A549 (cell line): Measurements from ENCODE around the gene PLXNB3. TPM values are rescaled to one million over a fixed set of nuclear protein-coding genes. Genes with fewer than 3 reads are reported as not detected.

Experiments used
- ATAC-seq, 2 experiments: fragments of 200-7000 bp in 1 of 2; fragments of >200 bp in 1 of 2; cut with Nextera tagmentation in 1 of 2; cut with Tn5 transposase in 1 of 2; 3 replicates each; pipeline versions ENCODE4 v1.8.0 to v1.9.1; 2018 to 2020; ENCODE audit warnings: mild to moderate bottlenecking in 1 of 2, moderate library complexity in 1 of 2
- CTCF ChIA-PET: fragments of 300-600 bp; sonication (Branson Sonifier 250); formaldehyde crosslinking; extraction: SDS; loops from one replicate; lab custom pipeline; 2021; ENCODE audit warnings: antibody characterized with exemption, inconsistent platforms; lab: Yijun Ruan, JAX
- POLR2A ChIA-PET: fragments of 350-600 bp; formaldehyde crosslinking; extraction: SDS; loops from one replicate; lab custom pipeline; 2021; ENCODE audit warnings: antibody characterized with exemption, inconsistent platforms; lab: Yijun Ruan, JAX
- DNase-seq, 2 experiments: peaks; one replicate each; pipeline versions ENCODE4 v3.0.0 to v3.0.0-alpha.2; 2011 to 2016; ENCODE audit warnings: low read depth in 1 of 2, low spot score in 1 of 2
- FAIRE-seq: peaks from 2 replicates; lab custom pipeline; 2011; peaks lifted over from hg19 to GRCh38; lab: Jason Lieb, UNC
- H3K27ac ChIP-seq, 2 experiments: fragments of >200 bp; sonication (Bioruptor Twin); formaldehyde crosslinking; 3 replicates each; pipeline ENCODE4 v1.5.1; 2016 to 2017
- H3K4me1 ChIP-seq: fragments of >200 bp; sonication (Bioruptor Twin); formaldehyde crosslinking; 3 replicates; pipeline ENCODE4 v1.6.1; 2016
- H3K4me2 ChIP-seq: fragments of >200 bp; sonication (Bioruptor Twin); formaldehyde crosslinking; 3 replicates; pipeline ENCODE4 v1.6.1; 2016
- H3K4me3 ChIP-seq: fragments of >200 bp; sonication (Bioruptor Twin); formaldehyde crosslinking; 3 replicates; pipeline ENCODE4 v1.5.1; 2016
- H3K9me3 ChIP-seq: fragments of >200 bp; sonication (Bioruptor Twin); formaldehyde crosslinking; 3 replicates; pipeline ENCODE4 v1.6.1; 2016
- ATOH8 ChIP-seq: fragments of 250-450 bp; sonication (Bioruptor Pico); IDR thresholded peaks from 2 replicates; pipeline ENCODE4 v1.5.0; 2020; ENCODE audit warnings: low read depth, mild to moderate bottlenecking, moderate library complexity
- BHLHE40 ChIP-seq: IDR thresholded peaks from 2 replicates; pipeline ENCODE4 v1.6.1; 2012; ENCODE audit warnings: low read depth, low read length, inconsistent platforms
- CBX2 ChIP-seq: fragments of 200-600 bp; sonication (generic); IDR thresholded peaks from 2 replicates; pipeline ENCODE4 v1.6.1; 2016; ENCODE audit warnings: low read depth, mild to moderate bottlenecking, borderline replicate concordance
- CBX8 ChIP-seq: fragments of 200-600 bp; sonication (generic); IDR thresholded peaks from 2 replicates; pipeline ENCODE4 v1.6.1; 2016
- CEBPB ChIP-seq, 2 experiments: fragments of >200 bp in 1 of 2; sonication (Bioruptor Twin) in 1 of 2; formaldehyde crosslinking in 1 of 2; IDR thresholded peaks; 2 replicates each; pipeline ENCODE4 v1.6.1; 2012 to 2016
- CHD4 ChIP-seq: fragments of 200-600 bp; sonication (generic); IDR thresholded peaks from 2 replicates; pipeline ENCODE4 v1.6.1; 2016; ENCODE audit warnings: antibody characterized with exemption, mild to moderate bottlenecking, borderline replicate concordance
- EHMT2 ChIP-seq: fragments of 200-600 bp; sonication (generic); IDR thresholded peaks from 2 replicates; pipeline ENCODE4 v1.6.1; 2016; ENCODE audit warnings: antibody characterized with exemption, low read depth, mild to moderate bottlenecking, moderate library complexity
- ELK1 ChIP-seq: fragments of 150-350 bp; IDR thresholded peaks from 2 replicates; pipeline ENCODE4 v1.6.1; 2014; ENCODE audit warnings: low read depth, mild to moderate bottlenecking, low read length
- GATA3 ChIP-seq: IDR thresholded peaks from 2 replicates; pipeline ENCODE4 v1.6.1; 2012; ENCODE audit warnings: borderline replicate concordance
- HES2 ChIP-seq: fragments of >200 bp; sonication (Bioruptor Twin); formaldehyde crosslinking; IDR thresholded peaks from 2 replicates; pipeline ENCODE4 v1.6.1; 2016
- HEYL ChIP-seq: fragments of 250-450 bp; sonication (Bioruptor Pico); IDR thresholded peaks from 2 replicates; pipeline ENCODE4 v1.8.0; 2021; ENCODE audit warnings: mild to moderate bottlenecking, moderate library complexity
- HOXA7 ChIP-seq: fragments of 250-450 bp; sonication (Bioruptor Pico); IDR thresholded peaks from 2 replicates; pipeline ENCODE4 v1.5.0; 2020; ENCODE audit warnings: mild to moderate bottlenecking, moderate library complexity
- KDM1A ChIP-seq: fragments of 200-600 bp; sonication (generic); IDR thresholded peaks from 2 replicates; pipeline ENCODE4 v1.6.1; 2016; ENCODE audit warnings: low read depth, mild to moderate bottlenecking
- MAFK ChIP-seq: fragments of 450-650 bp; IDR thresholded peaks from 2 replicates; pipeline ENCODE4 v1.6.1; 2014; ENCODE audit not compliant: partially characterized antibody
- MAX ChIP-seq: IDR thresholded peaks from 2 replicates; pipeline ENCODE4 v1.6.1; 2012
- MYC ChIP-seq: IDR thresholded peaks from 2 replicates; pipeline ENCODE4 v1.6.1; 2012; ENCODE audit warnings: mild to moderate bottlenecking, inconsistent platforms, low read length, improper control_type of control experiment, borderline replicate concordance
- NR3C1 ChIP-seq: fragments of >200 bp; sonication (Bioruptor Twin); formaldehyde crosslinking; IDR thresholded peaks from 3 replicates; pipeline ENCODE4 v1.6.1; 2017
- POLR2A ChIP-seq: IDR thresholded peaks from 2 replicates; pipeline ENCODE4 v1.6.1; 2012; ENCODE audit warnings: mild to moderate bottlenecking, low read length
- POLR2AphosphoS2 ChIP-seq: conservative IDR thresholded peaks from 2 replicates; pipeline ENCODE4 v1.6.1; 2012; ENCODE audit warnings: low read length, improper control_type of control experiment, inconsistent platforms
- RCOR1 ChIP-seq: fragments of 150-350 bp; IDR thresholded peaks from 2 replicates; pipeline ENCODE4 v1.6.1; 2014; ENCODE audit warnings: antibody characterized with exemption, low read length, low read depth
- RFX5 ChIP-seq: fragments of 450-650 bp; IDR thresholded peaks from 2 replicates; pipeline ENCODE4 v1.7.1; 2014; ENCODE audit warnings: antibody characterized with exemption, mild to moderate bottlenecking, moderate library complexity
- SMC3 ChIP-seq: fragments of >200 bp; sonication (Bioruptor Twin); formaldehyde crosslinking; IDR thresholded peaks from 3 replicates; pipeline ENCODE4 v1.6.1; 2018; ENCODE audit warnings: inconsistent platforms
- SREBF2 ChIP-seq: fragments of 450-650 bp; IDR thresholded peaks from 2 replicates; pipeline ENCODE4 v1.6.1; 2014; ENCODE audit warnings: mild to moderate bottlenecking, moderate library complexity
- TFCP2L1 ChIP-seq: fragments of 250-450 bp; sonication (Bioruptor Pico); IDR thresholded peaks from 2 replicates; pipeline ENCODE4 v1.5.0; 2021; ENCODE audit warnings: mild to moderate bottlenecking
- ZC3H11A ChIP-seq: fragments of 450-650 bp; IDR thresholded peaks from 2 replicates; pipeline ENCODE4 v1.6.1; 2014; ENCODE audit warnings: antibody characterized with exemption, mild to moderate bottlenecking
- ZNF302 ChIP-seq: fragments of 250-450 bp; sonication (Bioruptor Pico); IDR thresholded peaks from 2 replicates; pipeline ENCODE4 v1.9.0; 2021; ENCODE audit warnings: inconsistent platforms, mild to moderate bottlenecking, moderate library complexity
- ZSCAN20 ChIP-seq: fragments of 250-450 bp; sonication (Bioruptor Pico); IDR thresholded peaks from 2 replicates; pipeline ENCODE4 v1.8.0; 2022; ENCODE audit warnings: mild to moderate bottlenecking, moderate library complexity
- WGBS: methylation state at CpG from one replicate; pipeline ENCODE4 v1.1.6; 2017; ENCODE audit errors: missing lambda C conversion rate; 5-methylcytosine and 5-hydroxymethylcytosine counted together
- polyA plus RNA-seq, 4 experiments: library from polyadenylated mRNA; depleted of rRNA in 3 of 4; stranded (reverse); fragments of >200 nt; fragmentation: RNase III in 1 of 4; extraction: RNeasy Plus Mini Kit Qiagen cat#74134 plus additional on column Dnase treatment in 1 of 4; gene quantifications; 2 replicates in 3 of 4; 3 replicates in 1 of 4; pipeline ENCODE4 v1.2.3, GENCODE V29; 2011 to 2017

PLXNB3 gene
- polyA plus RNA-seq, 2 of the 4 experiments (the other 2 are of a cell fraction), result 1.1 to 2.5 TPM

GRCh38 chrX:153726286-153727122 is 37.5 kb upstream of the PLXNB3 start:
- DNase-seq (no peak), FAIRE-seq (no peak), ATAC-seq (no peak)
- Histone ChIP-seq H3K4me1 (peaks cover 25% of the 10 kb centered on the region), H3K4me2 (peak overlapping the region; percentile 37; the same call in 2 of the 3 replicates), H3K9me3 (no peaks in the 10 kb centered on the region), H3K4me3 (no peak overlapping the region), H3K27ac (peak overlapping the region; percentile 35 to 84; a peak in 5 of 6 replicates)
- TF ChIP-seq NR3C1 (no peak), EHMT2 (no peak), CEBPB (IDR thresholded peaks at IDR 0.05) (no peak), CHD4 (no peak), ZSCAN20 (no peak), SMC3 (no peak), HOXA7 (CRISPR knock-in tag) (no peak), CBX2 (no peak), ZNF302 (CRISPR knock-in tag) (no peak), TFCP2L1 (no peak), HES2 (no peak), HEYL (CRISPR knock-in tag) (no peak), RCOR1 (no peak), CBX8 (no peak), BHLHE40 (no peak), ATOH8 (CRISPR knock-in tag) (no peak), POLR2A (no peak)
- ChIA-PET CTCF (interaction anchor here (0.8 to 1.5 kb wide), 3 partner anchors 18 to 55 kb away, joined by 3 to 6 read pairs (median 3); partner anchors contain the start of genes PLXNB3 and SRPK3), POLR2A (no interaction called here)
- 75% methylated on average over 12 of the region's 35 CpGs for WGBS

GRCh38 chrX:153727123-153727931 is 36.7 kb upstream of the PLXNB3 start:
- Histone ChIP-seq H3K4me3 (no peak overlapping the region), H3K4me2 (peak overlapping the region; percentile 37; the same call in 2 of the 3 replicates), H3K9me3 (no peaks in the 10 kb centered on the region), H3K27ac (peak overlapping the region; percentile 35 to 84; a peak in 4 of 6 replicates), H3K4me1 (peaks cover 21% of the 10 kb centered on the region)
- DNase-seq, result no peak
- ChIA-PET CTCF (interaction anchor here (0.9 to 1.5 kb wide), 4 partner anchors 19 to 82 kb away, joined by 3 to 6 read pairs (median 4); partner anchors contain the start of genes PLXNB3 and SRPK3), POLR2A (no interaction called here)
- no peak for FAIRE-seq
- TF ChIP-seq SREBF2, result no peak
- TF ChIP-seq RFX5, result no peak
- no peak for TF ChIP-seq ZNF302 (CRISPR knock-in tag)
- TF ChIP-seq ZC3H11A, result no peak
- TF ChIP-seq MAFK, result no peak
- TF ChIP-seq MAX, result no peak
- TF ChIP-seq POLR2AphosphoS2, result no peak
- no peak for TF ChIP-seq MYC
- TF ChIP-seq POLR2A, result no peak
- TF ChIP-seq CHD4, result no peak
- TF ChIP-seq ELK1, result no peak
- no peak for TF ChIP-seq KDM1A
- TF ChIP-seq GATA3, result no peak
- no peak for ATAC-seq
- WGBS, result 87% methylated on average over 10 of the region's 23 CpGs
